SH-SY5Y (cell line): ENCODE results near the gene SPATA33.

ENCODE experiments used
- GATA2 ChIP-seq: IDR thresholded peaks from 2 replicates; pipeline ENCODE4 v1.6.1; 2011; ENCODE audit warnings: mild to moderate bottlenecking, low read depth, low read length
- GATA3 ChIP-seq: IDR thresholded peaks from 2 replicates; pipeline ENCODE4 v1.6.1; 2011; ENCODE audit warnings: low read depth, mild to moderate bottlenecking, low read length, moderate library complexity

SPATA33 gene

DNA sequence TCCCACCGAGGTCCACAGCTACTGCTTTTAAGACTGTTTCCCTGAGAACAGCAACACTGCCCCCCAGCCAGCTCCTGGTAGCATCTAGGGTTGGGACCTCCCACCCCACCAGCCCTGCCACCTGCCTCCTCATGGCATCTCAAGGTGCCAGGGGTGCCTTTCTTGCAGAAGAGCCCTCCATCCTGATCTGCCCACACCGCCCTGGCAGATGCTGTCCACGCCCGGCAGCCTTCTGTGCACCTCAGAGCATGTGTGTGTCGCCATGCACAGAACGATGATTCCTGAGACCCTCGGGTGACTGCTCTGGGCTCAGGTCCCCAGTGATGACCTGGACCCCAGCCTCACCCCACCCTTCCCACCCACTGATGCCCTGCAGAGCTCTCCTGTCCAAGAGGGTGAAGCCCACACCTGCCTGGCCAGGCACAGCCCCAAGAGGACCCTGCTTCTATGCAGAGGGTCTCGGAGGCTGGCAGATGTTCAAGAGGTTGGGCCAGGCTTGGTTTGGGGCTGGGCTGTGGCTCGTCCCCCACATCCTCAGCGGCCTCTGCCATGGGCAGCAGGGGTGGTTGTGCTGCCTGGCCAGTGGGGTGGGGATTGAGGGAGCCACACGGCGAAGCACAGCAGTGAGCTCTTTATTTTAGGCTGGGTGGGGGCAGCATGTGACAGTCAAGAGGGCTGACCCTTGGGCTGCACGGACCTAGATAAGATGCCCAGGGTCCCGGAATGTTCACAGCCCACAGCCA is 49.1 kb downstream of the SPATA33 start:
- TF ChIP-seq GATA2 (no peak), GATA3 (no peak)

- TF ChIP-seq GATA3 (no peak), GATA2 (no peak)
Measured at GRCh38 chr16:89707695-89708094, 50.1 kb downstream of the SPATA33 start.

DNA sequence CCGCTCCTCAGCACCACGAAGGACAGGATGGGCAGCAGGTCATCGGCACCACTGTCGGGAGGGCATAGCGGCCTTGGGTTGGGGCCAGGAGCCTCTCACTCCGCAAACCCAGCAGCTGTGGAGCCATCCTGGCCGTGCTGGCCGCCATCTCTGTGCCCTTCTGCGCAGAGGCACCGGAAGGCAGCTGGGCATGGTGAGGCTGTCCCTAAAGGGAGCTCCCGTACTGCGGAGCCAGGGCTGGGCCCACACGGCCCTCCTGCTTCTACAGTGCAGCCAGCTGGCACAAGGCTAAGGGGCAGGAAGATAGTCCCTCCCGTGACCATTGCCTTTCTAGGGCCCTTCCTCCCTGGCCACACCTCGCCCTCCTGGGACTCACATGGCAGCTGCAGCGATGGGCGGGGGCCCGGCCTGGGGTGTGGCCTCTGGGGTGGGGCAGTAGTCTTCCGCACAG is 50.9 kb downstream of the SPATA33 start:
- TF ChIP-seq GATA3 (no peak), GATA2 (no peak)

DNA sequence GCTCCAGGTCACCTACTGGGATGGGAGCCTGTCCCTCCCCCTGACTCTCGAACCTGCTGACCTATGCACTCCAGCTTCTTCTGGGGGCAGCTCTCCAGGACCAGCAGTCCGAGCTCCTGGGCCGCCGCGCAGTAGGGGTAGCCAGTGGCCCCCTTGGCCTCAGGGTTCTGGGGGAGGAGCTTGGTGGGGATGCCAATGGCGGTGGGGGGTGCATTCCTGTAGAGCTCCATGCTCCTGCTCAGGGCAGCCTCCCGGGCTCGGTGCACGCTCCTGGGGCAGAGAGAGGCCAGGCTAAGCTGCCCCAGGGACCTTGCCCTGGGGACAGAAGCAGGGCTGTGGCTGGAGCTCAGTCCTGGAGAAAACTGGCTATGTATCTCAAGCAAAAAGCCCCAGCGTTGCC is 51.5 kb downstream of the SPATA33 start:
- TF ChIP-seq GATA2 (no peak), GATA3 (no peak)

GRCh38 chr16:89709716-89710432 is 52.2 kb downstream of the SPATA33 start:
- no peak for TF ChIP-seq GATA2
- no peak for TF ChIP-seq GATA3

DNA sequence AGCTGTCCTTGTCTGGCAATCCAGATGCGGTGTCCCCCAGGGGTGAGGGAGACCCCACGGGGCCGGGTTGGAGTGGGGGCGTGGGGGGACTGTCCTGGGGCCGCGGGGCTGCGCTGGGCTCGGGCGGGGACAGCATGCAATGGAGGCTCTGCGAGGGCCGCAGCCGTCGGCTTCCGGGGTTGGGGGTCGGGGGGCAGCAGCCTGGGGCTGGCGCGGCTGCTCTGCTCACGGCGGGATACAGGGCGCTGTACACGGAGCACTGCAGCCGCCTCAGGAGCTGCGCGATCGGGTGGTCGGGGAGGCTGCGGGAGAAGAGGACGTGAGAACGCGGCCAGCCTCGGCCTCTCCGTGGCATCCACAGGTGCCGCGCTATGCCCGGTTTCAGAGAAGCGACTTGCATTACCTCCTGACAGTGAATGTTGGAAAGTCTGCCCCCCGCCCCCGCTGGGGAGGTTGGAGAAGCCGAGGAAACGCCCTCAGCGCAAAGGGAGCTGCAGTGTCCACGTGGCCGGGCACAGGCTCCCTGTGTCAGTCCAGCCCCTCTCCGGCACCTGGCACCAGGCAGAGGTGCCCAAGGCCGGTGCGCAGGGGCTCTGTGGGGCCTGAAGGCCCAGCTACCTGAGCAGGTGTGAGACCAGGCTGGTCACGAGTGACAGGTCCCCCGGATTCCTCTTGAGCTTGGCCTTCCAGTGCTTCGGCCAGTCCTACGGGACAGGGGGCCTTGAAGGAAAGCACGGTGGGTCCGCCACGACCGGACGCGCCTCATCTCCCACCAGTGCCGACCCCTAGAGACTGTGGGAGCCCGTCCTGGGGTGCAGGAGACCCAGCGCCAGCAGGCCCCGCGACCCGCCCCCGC is 53.3 kb downstream of the SPATA33 start:
- TF ChIP-seq GATA2, result no peak
- TF ChIP-seq GATA3, result no peak

DNA sequence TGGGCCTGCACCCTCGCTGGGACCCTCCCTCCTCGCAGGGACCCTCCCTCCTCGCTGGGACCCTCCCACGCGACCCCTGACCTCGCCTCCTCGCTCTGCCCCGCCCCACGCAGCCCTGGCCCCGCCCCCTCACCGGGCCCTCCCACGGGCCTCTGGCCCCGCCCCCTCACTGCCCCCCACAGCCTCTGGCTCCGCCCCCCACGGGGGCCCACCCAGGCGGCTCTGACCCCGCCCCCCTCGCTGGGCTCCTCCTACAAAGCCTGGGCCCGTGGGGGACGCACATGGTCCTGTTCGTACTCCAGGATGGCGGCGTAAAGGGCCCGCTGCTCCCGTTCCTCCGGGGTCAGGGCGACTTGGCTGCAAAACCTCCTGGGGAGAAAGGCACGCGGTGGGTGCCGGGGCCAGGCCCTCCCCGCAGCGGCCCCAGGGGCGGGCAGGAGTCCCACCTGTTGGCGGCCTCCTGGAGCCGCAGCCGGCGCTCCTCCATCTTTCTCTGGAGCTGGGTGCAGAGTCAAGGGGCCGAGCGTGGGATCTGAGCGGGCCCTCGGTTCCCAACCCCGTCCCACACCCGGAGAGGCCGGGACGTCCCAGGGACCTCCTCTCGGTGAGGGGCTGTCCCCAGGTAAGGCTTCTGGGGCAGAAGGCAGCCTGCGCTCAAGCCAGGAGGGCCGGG is 54.1 kb downstream of the SPATA33 start:
- TF ChIP-seq GATA2 (no peak), GATA3 (no peak)

DNA sequence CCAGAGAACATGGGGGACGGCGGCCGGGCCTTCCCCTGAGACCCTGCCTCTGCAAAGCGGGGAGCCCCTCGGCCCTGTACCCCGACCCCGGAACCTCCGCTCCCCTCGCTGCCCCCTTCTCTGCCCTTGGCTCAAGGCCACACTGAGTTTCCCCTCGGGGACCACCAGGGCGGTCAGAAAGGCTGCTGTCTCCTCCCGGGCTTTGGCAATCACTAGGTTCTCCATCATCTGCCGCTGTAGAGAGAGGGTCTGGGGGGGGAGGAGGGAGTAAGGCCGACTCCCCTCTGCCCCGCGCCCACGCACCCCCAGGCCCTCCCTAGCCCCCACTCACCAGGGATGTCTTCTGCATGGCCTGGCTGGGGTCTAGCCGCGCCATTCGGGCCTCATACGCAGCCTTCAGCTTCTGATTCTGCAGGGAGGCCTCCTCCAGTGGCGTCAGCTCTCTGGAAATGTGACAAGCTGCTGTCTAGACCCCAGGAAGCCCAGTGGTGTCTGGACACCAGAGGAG is 54.7 kb downstream of the SPATA33 start:
- no peak for TF ChIP-seq GATA3

DNA sequence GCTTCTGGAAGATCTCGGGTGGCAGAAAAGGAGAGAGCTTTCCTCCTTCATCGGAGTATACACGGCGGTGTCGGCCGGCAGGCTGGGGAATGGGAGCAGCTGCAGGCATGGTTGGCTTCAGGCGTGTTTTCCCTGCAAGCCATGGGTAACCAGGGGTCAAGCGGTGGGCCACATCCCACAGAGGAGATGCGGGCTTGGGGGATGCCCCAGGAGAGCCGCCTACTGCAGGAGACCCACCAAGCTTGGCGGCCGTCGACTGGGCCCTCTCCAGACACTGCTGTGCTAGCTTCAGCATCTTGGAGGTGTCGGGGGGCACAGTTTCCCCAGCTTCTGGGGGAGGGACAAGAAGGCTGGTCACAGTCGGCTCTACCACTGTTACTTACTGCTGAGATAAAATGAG is 58.9 kb downstream of the SPATA33 start:
- no peak for TF ChIP-seq GATA3
- no peak for TF ChIP-seq GATA2

DNA sequence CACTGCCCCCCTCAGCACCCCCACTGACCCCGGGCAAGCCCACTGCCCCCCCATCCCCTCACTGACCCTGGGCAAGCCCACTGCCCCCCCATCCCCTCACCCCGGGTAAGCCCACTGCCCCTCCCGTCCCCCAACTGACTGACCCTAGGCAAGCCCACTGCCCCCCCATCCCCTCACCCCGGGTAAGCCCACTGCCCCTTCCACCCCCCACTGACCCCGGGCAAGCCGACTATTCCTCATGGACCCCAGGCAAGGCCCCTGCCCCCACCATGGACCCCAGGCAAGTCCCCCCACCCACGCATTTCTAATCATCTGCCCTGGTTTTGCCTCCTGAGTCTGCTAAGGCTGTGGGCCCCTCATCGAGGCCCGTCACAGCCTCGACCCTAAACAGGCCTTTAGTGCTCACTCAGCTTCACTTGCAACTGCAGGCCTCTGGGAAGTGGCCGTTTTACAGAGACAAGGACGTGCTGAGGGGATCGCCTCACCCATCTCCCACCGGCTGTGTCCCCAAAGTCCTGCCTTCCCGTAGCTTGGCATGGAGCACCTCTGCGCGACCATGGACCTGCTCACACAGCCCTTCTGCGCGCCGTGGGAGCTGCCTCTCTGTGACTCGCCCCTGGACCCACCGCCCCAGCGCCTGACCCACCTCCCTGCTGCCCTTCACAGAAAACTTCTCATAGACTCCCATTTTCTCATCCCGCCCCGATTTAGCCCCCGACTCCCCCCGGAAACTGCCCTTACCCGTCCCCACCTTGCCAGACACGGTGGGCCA is 59.5 kb downstream of the SPATA33 start:
- TF ChIP-seq GATA3 (no peak), GATA2 (no peak)

GRCh38 chr16:89717688-89718505 is 60.3 kb downstream of the SPATA33 start:
- TF ChIP-seq GATA2 (no peak), GATA3 (no peak)
